GM10847 (cell line): ENCODE data around the gene CAMK1D.

Experiments used
- POLR2A ChIP-seq: IDR thresholded peaks from 2 replicates; pipeline ENCODE4 v1.6.1; 2011; ENCODE audit not compliant: insufficient read length; ENCODE audit errors: extremely low read depth

The CAMK1D gene

DNA sequence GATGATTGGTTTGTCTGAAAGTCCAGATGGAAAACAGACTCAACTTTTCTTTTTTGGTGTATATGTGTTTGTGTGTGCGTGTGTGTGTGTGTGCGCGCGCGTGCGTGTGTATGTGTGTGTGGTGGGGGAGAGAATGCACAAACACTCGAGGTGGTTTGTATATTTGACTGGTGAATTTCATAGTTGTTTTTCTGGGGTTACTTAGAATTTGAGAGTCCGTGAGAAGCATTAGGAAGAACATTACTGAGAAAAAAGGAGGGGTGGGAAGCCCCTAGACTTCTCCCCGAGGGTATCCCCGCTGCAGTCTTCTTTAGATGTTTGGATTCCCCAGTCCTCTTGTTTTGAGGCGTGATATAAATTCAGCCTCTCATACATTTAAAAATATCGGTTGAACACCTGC is 6.0 kb downstream of the CAMK1D start:
- no peak for TF ChIP-seq POLR2A

DNA sequence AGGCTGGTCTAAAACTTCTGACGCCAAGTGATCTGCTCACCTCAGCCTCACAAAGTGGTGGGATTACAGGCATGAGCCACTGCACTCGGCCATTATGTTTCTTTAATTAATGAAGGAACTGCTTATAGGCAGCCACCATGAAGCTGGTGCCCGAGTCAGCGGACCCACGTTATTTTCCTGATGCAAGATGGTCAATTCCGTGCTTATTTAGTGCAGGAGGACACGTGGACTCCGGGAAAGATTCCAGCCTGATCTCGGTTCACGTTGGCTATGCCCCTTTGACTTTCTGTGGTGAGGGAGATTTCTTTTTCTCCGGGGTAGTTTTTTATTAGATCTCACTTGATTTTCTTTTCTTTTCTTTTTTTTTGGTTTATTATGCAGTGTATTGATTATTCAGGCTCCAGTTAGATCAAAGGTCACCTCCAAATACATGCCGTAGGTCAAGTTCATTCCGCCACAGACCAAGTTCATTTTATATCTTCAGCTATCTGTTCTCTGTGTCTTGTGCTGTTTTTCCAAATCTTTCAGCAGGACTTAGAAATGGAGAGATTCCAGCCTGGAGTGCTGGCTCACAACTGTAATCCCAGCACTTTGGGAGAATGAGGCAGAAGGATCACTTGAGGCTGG is 8.3 kb downstream of the CAMK1D start:
- TF ChIP-seq POLR2A, result no peak

DNA sequence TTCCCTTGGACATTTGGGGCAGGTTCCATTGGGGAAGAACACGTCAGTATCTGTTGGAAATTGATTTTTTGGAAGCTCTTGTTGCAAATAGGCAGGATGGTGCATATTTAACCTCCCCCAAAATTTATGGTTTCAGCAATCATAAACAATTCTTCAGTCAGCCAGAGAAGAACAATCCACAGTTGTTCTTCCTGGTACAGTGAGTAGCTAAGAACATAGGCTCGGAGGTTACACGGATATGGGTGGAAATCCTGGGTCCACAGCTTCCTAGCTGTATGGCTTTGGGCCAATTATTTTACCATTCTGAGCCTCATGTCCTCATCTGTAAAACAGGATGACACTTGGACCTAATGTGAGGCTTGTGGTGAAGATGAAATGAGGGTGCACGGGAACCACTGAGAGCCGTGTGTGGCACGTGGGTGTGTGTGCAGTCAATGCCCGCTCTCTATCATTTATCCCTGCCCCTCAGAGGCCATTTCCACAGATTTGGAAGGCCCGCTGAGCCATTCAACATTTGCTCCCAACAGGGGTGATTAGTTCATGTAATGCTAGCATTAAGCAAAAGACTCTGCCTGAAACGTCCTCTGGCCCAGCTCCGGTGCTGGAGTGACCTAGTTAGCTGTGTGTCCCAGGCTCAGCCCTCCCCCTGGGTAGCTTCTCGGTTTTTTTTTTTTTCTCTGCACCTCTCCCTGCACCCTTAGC is 9.7 kb downstream of the CAMK1D start:
- TF ChIP-seq POLR2A, result no peak

DNA sequence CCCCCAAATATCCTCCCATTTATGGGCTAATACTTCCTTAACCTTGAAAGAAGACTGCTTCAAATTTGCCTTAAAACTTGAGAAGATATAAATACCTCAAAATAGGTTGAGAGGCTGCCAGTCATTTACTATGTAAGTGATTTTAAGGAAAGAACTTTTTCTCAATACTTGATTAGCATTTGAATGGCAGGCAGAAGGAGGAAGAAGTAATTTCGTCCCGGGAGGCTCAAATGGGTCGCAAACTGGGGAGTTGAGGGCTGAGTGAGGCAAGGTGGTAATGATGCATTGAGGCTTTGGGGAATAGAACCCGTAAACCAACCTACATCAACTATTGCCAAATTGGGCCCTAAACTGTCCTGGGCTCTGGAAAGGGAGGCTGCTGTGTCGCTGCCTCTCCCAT is 11.1 kb downstream of the CAMK1D start:
- TF ChIP-seq POLR2A, result no peak

DNA sequence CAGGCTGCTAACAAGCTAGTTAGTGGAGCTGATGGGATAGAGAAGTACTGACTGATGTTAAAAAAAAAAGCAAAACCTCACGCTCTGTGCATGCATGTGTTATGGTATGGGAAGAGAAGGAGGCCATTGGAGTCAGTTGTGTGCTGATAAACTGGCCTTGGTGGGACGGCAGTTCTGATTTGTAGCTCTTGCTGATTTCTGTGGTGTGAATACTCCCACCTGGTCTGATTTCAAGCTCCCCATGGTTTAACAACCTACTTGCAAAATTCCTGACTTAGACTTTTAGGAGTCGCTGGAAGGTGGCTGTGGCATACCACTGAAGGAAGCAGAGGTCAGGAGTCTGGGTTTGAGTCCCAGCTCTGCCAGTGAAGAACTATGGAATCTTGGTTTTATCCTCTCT is 15.2 kb downstream of the CAMK1D start:
- TF ChIP-seq POLR2A, result no peak

DNA sequence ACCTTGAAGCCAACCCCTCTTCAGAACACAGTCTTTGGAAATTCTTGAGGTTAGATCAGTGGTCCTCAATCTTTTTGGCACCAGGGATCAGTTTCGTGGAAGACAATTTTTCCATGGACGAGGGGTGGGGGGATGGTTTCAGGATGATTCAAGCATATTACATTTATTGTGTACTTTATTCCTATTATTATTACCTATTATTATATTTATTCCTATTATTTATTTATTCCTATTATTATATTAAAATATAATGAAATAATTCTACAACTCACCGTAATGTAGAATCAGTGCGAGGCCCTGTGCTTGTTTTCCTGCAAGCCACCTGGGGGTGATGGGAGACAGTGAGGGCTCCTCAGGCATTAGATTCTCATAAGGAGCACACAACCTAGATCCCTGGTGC is 17.9 kb downstream of the CAMK1D start:
- no peak for TF ChIP-seq POLR2A

DNA sequence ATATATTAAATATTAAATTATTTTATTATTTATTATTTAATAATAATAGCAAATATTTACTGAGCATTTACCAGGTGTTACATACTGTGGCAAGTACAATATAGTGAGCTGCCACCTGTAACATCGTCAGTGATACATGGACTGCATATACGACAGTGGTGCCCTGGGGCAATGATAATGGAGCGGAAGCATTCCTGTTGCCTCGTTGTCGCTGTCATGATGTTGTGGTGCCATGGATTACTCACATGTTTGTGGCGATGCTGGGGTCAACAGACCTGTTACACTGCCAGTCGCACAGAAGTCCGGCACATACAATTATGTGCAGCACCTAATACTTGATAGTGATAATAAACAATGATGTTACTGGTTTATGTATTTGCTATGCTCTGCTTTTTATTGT is 20.6 kb downstream of the CAMK1D start:
- TF ChIP-seq POLR2A, result no peak

DNA sequence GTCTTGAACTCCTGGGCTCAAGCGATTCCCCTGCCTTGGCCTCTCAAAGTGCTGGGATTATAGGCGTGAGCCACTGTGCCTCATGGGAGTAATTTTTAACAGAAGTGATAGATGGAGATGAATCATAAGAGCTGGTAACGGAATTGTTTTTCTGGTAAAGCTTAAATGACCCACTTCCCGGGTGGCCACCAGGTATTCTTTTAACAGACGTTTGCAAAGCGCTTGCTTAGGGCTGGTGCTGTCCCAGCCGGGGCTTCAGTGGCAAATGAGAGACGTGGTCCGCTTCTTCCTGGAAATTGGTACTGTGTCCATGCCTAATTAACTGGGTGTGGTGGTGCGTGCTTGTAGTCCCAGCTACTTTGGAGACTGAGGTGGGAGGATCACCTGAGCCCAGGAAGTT is 23.5 kb downstream of the CAMK1D start:
- TF ChIP-seq POLR2A, result no peak

DNA sequence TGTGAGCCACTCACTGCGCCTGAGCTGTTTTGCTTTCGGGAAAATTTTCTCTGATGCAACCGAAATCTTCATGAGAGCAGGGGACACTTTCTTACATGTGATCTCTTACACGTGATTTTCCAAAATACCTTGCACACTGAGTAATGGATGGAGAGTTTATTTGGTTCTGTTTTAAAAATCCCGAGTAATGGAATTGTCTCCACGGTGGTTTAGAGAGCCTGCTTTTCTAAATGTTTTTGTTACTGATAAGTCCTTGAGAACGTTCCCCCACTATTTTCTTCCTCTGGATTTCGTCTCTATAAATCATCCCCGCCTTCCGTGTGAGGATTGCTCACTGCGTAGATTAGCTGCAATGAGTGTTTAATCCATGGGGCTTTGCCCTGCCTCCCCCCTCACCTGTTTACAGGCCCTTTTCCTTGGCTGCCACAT is 25.7 kb downstream of the CAMK1D start:
- no peak for TF ChIP-seq POLR2A

DNA sequence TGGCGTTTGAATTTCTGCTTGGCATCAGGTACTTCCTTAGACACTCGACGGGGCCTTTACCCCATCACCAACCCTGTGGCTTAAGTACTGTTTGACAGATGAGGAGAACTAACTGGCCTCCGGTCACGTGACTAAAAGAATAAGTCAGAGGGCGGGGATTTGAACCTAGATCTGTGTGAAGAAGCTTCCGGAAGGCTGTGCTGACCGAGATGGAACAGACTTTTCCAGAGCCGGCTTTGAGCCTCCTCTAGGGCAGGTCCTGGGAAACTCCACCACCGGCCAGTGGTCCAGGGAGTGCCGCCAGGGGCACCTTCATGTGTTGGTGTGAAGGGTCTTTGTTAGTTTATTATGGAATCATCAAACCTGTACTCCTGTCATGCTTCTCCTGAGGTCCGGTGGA is 26.9 kb downstream of the CAMK1D start:
- TF ChIP-seq POLR2A, result no peak

DNA sequence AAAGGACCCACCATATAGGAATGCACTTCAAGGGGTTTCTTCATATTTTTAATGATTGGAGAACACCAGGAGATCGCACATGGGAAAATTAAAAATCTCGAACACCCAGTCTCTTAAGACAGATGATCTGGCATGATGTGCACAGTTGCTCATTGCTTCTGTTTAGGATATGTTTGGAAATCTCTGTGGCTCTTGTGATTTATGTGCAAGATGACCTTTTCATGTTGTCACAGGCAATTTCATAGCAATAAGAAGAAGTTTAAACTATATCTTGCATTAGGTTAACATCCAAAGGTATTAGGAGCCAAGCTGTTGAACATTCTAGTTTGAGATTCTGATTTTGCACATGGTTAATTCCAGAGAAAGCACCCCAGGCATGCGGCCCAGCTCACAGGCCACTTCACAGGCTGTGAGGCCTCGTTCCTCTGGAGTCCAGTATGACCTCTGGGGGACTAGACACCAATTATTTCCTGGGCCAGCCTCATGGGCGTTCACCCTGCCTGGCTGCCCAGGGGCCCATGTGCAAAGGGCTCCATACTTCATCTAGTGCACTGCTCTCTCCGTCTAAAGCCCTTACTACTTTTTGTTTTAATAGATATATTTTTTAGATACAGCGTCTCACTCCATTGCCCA is 28.4 kb downstream of the CAMK1D start:
- TF ChIP-seq POLR2A, result no peak

DNA sequence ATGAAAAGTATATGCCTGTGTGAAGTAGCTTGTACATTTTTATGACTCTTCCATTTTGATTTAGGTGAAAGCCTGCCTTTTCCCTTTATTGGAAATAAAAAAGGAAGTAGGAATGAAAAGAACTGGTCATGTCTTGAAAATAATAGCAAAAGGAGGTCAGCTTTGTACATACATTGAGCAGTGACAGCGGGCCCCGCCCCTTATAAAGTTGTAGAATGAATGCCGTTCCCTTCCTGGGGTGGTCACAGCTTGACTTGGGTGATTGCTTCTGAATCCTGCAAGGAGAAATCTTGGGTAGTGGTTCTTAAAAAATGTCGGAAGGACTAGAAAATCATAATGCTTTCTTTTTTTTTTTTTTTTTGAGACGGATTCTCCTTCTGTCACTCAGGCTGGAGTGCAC is 31.7 kb downstream of the CAMK1D start:
- TF ChIP-seq POLR2A, result no peak

DNA sequence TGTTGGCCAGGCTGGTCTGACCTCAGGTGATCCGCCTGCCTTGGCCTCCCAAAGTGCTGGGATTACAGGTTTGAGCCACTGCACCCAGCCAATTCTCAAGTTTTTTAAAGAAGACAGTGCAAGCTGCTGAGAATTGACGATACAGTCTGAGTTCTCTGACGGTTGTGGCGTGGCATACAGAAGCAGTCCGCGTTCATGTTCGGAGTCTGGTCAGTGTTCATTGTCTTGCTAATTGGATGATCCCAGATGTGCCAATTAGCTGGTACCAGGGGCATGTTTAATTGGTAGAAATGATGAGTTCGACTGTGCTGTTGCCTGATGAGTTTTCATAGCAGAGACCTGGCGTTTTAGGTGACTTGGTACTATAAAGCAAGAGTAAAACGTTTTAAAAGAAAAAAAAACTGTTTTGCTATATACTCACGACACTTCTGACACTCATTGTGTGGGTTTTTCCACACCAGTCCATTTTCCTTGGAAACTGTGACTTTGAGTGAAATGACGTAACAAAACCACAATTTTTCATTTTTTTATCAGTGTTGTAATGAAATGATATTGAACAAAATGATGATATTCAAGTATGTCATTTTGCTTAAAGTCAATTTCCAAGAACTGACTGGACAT is 32.3 kb downstream of the CAMK1D start:
- no peak for TF ChIP-seq POLR2A

DNA sequence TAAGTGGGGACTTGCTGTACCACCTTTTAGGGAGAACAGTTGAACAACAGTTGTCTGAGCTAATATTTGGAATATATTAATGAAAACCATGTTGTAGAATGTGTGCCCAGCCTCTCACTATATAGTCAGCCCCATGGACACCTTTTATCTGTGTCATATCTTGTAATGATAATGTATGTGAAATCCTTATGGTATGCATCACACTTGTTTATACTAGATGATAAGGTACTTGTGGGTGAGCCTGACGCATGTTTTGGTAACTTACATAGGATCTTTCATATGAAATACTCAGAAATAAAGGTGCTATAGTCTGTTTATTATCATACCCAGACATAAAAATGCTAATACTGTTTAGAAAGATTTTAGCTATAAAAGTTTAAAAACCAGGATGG is 32.8 kb downstream of the CAMK1D start:
- no peak for TF ChIP-seq POLR2A

DNA sequence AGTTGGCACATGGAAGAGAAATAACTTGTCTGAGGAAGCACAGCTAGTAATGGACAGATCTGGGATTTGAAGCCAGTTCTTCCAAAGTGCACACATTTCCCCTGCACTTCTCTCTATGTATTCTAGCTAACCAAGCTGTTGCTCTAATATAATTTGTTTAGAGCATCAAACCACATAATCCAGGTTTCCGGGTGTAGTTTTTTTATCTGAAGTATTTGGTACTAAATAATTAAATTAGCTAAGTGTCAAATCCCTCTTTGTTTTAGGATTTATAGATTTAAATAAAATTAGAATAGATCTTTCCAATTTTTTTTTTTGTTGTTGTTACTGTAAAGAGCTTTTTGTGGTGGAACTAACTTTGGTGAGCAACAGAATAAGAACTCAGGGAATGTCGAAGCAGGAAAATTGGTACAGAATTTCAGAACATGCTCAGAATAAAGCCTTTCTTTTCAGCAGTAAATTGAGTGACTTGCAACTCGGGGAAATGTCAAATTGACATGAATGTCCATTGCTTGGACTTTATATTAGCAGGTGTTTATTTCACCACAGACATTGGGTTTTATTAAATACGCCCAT is 33.7 kb downstream of the CAMK1D start:
- no peak for TF ChIP-seq POLR2A

DNA sequence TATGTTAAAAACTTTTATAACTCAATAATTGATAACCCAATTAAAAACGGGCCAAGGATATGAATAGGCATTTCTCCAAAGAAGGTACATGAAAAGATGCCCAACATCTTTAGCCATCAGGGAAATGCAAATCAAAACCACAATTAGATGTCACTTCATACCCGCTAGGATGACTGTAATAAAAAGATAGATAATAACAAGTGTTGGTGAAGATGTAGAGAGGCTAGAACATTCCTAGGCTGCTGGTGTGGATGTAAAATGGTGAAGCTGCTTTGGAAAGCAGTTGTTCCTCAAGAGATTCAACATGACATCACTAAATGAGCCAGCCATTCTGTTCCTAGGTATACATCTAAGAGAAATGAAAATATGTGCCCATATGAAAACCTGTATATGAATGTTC is 35.6 kb downstream of the CAMK1D start:
- no peak for TF ChIP-seq POLR2A
